DND-41 (cell line): ENCODE data around the gene DNM3.

Experiments
- ATAC-seq: fragments of 200-7000 bp; cut with Tn5 transposase; 3 replicates; pipeline ENCODE4 v1.9.1; 2021; ENCODE audit warnings: low read depth; ENCODE audit not compliant: insufficient read depth
- DNase-seq: peaks from one replicate; pipeline ENCODE4 v3.0.0-alpha.2; 2020
- H2AFZ ChIP-seq: 2 replicates; pipeline ENCODE4 v1.6.0; 2012; ENCODE audit warnings: low read depth, low read length
- H3K27ac ChIP-seq: 2 replicates; pipeline ENCODE4 v1.5.1; 2012; ENCODE audit warnings: low read length, inconsistent platforms
- H3K27me3 ChIP-seq: fragments of 200-600 bp; sonication (generic); 2 replicates; pipeline ENCODE4 v1.6.0; 2012; ENCODE audit warnings: low read length, mild to moderate bottlenecking, inconsistent platforms; ENCODE audit not compliant: insufficient read depth, poor library complexity
- H3K36me3 ChIP-seq: 2 replicates; pipeline ENCODE4 v1.5.1; 2012; ENCODE audit warnings: low read length, inconsistent platforms; ENCODE audit not compliant: insufficient read depth
- H3K4me1 ChIP-seq: 2 replicates; pipeline ENCODE4 v1.5.1; 2012; ENCODE audit warnings: mild to moderate bottlenecking, low read length; ENCODE audit not compliant: insufficient read depth
- H3K4me2 ChIP-seq: 2 replicates; pipeline ENCODE4 v1.6.0; 2012; ENCODE audit warnings: mild to moderate bottlenecking, moderate library complexity, low read length, inconsistent platforms; ENCODE audit not compliant: insufficient read depth
- H3K4me3 ChIP-seq, 2 experiments: fragments of 200-600 bp in 1 of 2; shearing (Covaris generic) in 1 of 2; 2 replicates each; pipeline ENCODE4 v1.5.1; 2012 to 2016; ENCODE audit warnings: inconsistent platforms in 2 of 2, low read length in 2 of 2, mild to moderate bottlenecking in 2 of 2, low read depth in 1 of 2, moderate library complexity in 1 of 2
- H3K79me2 ChIP-seq: 2 replicates; pipeline ENCODE4 v1.6.0; 2012; ENCODE audit warnings: low read length, inconsistent platforms; ENCODE audit not compliant: insufficient read depth
- H3K9ac ChIP-seq: 2 replicates; pipeline ENCODE4 v1.6.0; 2012; ENCODE audit warnings: low read depth, mild to moderate bottlenecking, inconsistent platforms, low read length, moderate library complexity
- H3K9me3 ChIP-seq: 2 replicates; pipeline ENCODE4 v1.5.1; 2012; ENCODE audit warnings: low read length, moderate library complexity, mild to moderate bottlenecking, inconsistent platforms; ENCODE audit not compliant: insufficient read depth, severe bottlenecking
- H4K20me1 ChIP-seq: 2 replicates; pipeline ENCODE4 v1.6.0; 2012; ENCODE audit warnings: low read length; ENCODE audit not compliant: insufficient read depth
- EZH2 ChIP-seq: IDR thresholded peaks from 3 replicates; pipeline ENCODE4 v1.6.1; 2012; ENCODE audit warnings: borderline replicate concordance, low read depth, mild to moderate bottlenecking, moderate library complexity, low read length, inconsistent platforms; ENCODE audit not compliant: severe bottlenecking
- TF ChIP-seq, protein P1 (sequence below): IDR thresholded peaks from 2 replicates; pipeline ENCODE4 v1.5.1; 2012; ENCODE audit warnings: borderline replicate concordance, low read length, moderate library complexity, mild to moderate bottlenecking; ENCODE audit not compliant: poor library complexity, severe bottlenecking; ENCODE audit errors: extremely low read depth

Gene DNM3

GRCh38 chr1:172185211-172185610 is 343.9 kb downstream of the DNM3 start:
- no peaks in the 10 kb centered on the region for H3K9me3 ChIP-seq
- no peaks in the 10 kb centered on the region for H3K36me3 ChIP-seq
- no peaks in the 10 kb centered on the region for H3K79me2 ChIP-seq
- DNase-seq (no peak), ATAC-seq (no peak)
- no peak overlapping the region for H3K9ac ChIP-seq
- H4K20me1 ChIP-seq: no peaks in the 10 kb centered on the region
- no peak overlapping the region for H3K27ac ChIP-seq
- no peak overlapping the region for H2AFZ ChIP-seq
- H3K4me1 ChIP-seq: peaks cover 10% of the 10 kb centered on the region; the same call in 1 of the 2 replicates
- no peak overlapping the region for H3K4me2 ChIP-seq
- no peak overlapping the region for H3K4me3 ChIP-seq
- TF ChIP-seq, protein P1, sequence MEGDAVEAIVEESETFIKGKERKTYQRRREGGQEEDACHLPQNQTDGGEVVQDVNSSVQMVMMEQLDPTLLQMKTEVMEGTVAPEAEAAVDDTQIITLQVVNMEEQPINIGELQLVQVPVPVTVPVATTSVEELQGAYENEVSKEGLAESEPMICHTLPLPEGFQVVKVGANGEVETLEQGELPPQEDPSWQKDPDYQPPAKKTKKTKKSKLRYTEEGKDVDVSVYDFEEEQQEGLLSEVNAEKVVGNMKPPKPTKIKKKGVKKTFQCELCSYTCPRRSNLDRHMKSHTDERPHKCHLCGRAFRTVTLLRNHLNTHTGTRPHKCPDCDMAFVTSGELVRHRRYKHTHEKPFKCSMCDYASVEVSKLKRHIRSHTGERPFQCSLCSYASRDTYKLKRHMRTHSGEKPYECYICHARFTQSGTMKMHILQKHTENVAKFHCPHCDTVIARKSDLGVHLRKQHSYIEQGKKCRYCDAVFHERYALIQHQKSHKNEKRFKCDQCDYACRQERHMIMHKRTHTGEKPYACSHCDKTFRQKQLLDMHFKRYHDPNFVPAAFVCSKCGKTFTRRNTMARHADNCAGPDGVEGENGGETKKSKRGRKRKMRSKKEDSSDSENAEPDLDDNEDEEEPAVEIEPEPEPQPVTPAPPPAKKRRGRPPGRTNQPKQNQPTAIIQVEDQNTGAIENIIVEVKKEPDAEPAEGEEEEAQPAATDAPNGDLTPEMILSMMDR: no peak
- no peak for TF ChIP-seq EZH2
- no peaks in the 10 kb centered on the region for H3K27me3 ChIP-seq

- ATAC-seq (no peak), DNase-seq (no peak)
- no peak overlapping the region for H3K4me3 ChIP-seq
- no peak for TF ChIP-seq EZH2
- TF ChIP-seq, protein P1: no peak
- H3K9ac ChIP-seq: no peak overlapping the region
- H3K27ac ChIP-seq: no peak overlapping the region
- H3K79me2 ChIP-seq: no peaks in the 10 kb centered on the region
- no peaks in the 10 kb centered on the region for H4K20me1 ChIP-seq
- H3K36me3 ChIP-seq: no peaks in the 10 kb centered on the region
- H3K4me1 ChIP-seq: peaks cover 7% of the 10 kb centered on the region; the same call in 1 of the 2 replicates
- H3K27me3 ChIP-seq: no peaks in the 10 kb centered on the region
- no peak overlapping the region for H3K4me2 ChIP-seq
- H3K9me3 ChIP-seq: no peaks in the 10 kb centered on the region
- H2AFZ ChIP-seq: no peak overlapping the region
Measured at GRCh38 chr1:172185996-172186395, 344.7 kb downstream of the DNM3 start.

DNA sequence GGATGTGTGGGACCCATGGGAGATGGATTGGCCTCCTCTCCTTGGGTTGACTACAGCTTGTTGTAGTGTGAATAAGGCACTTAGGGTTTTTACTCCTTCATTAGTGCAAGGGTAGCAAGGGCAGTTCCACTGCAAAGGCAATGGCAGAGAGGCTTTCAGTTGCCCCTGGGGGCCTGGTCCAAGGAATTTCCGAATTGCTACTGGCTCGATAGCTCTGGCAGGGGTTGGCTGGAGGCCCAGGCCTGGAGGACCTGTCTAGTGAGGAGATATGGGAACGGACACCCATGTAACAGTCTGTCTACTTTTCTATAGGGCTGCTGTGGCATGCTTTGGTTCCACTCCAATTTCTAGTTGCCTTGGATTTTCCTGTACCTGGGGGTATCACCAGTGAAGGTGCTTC is 360.3 kb downstream of the DNM3 start:
- Histone ChIP-seq H3K9ac (no peak overlapping the region), H2AFZ (no peak overlapping the region), H4K20me1 (no peaks in the 10 kb centered on the region), H3K27me3 (peaks cover 3% of the 10 kb centered on the region), H3K4me2 (no peak overlapping the region), H3K27ac (no peak overlapping the region), H3K79me2 (no peaks in the 10 kb centered on the region), H3K9me3 (peaks cover 6% of the 10 kb centered on the region), H3K4me1 (no peaks in the 10 kb centered on the region), H3K4me3 (no peak overlapping the region), H3K36me3 (no peaks in the 10 kb centered on the region)
- DNase-seq: no peak
- TF ChIP-seq, protein P1: no peak
- no peak for TF ChIP-seq EZH2
- ATAC-seq: no peak
